ENCODE measurements around the gene RSRP1.
"Not testable (repeated sequence)": the region's sequence is repeated elsewhere in the genome, so short reads cannot be mapped to it uniquely, and the experiment has no call there.

Gene RSRP1, protein sequence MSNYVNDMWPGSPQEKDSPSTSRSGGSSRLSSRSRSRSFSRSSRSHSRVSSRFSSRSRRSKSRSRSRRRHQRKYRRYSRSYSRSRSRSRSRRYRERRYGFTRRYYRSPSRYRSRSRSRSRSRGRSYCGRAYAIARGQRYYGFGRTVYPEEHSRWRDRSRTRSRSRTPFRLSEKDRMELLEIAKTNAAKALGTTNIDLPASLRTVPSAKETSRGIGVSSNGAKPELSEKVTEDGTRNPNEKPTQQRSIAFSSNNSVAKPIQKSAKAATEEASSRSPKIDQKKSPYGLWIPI

GRCh38 chr1:25247024-25247828 is at the start of gene RSRP1:
TSS of gene RSRP1 (minus strand) at chr1:25247454. CDS start at chr1:25246963, 491 bp downstream.
- DNase-seq: peak; percentile 61

GRCh38 chr1:25296501-25296900 is 49.2 kb upstream of the RSRP1 start:
- not testable (repeated sequence) for DNase-seq

DNA sequence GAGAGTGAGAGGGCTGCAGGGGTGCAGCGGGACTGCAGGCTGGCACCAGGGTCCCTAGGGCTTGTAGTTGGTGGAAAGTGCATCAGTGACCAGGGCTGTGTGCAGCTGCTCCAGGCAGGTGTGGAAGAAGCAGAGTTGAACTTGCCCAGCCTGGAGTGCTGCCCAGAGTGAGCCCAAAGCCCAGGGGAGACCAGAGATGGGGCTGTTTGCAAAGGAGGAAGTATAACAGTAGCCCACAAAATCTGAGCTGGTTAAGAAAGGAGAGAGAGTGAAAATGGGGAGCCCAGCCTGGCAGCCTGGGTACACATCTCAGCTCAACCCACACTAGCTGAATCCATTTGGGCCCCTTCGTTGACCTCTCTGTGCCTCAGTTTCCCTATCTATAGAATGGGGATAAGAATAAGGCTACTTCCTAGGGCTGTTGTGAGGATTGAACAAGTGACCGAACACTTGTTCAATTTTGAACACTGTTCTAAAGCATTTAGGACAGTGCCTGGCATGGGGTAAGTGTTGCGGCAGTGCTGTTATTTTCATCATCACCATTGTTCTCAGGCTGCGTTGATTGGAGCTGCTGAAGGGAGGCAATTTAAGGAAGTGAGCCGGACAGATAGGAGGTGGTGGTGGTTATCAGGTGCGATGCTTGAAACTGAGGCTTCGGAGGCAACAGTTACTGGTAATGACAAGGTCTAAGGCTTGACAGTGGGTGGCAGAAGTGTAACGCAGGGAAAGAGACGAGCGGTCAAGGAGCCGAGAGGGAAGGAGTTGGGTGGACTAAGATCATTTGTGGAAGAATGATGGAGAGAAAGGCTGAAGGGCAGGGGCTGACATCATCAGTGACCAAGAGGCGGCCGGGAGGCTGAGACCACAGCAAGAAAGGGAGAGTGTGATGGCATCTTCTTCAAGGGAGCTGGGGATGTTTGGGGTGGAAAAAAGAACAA is 47.9 kb upstream of the RSRP1 start:
- DNase-seq: not testable (repeated sequence)

GRCh38 chr1:25293426-25293825 is 46.2 kb upstream of the RSRP1 start:
- not testable (repeated sequence) for DNase-seq

- not testable (repeated sequence) for DNase-seq
Observed at GRCh38 chr1:25290043-25290442, 42.8 kb upstream of the RSRP1 start.

GRCh38 chr1:25288573-25289101 is 41.4 kb upstream of the RSRP1 start:
- not testable (repeated sequence) for DNase-seq

- not testable (repeated sequence) for DNase-seq
Observed at GRCh38 chr1:25287164-25287563, 39.9 kb upstream of the RSRP1 start.

DNA sequence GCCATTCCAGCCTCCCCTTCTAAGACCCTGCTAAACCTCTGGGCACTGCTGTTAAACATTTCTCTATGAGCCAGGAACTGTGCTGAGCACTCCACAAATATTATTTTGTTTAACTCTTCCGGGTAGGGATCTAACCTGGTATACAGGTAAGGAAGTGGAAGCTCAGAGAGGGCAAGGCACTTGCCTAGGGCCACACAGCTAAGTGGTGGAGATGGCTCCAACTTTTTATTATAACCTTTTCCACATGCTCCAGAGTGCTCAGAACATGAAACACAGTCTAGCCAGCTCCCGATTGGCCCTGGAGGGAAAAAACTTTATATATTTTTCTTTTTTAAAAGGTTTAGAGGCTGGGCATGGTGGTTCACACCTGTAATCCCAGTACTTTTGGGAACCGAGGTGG is 38.6 kb upstream of the RSRP1 start:
- not testable (repeated sequence) for DNase-seq

GRCh38 chr1:25279693-25280111 is 32.4 kb upstream of the RSRP1 start:
- not testable (repeated sequence) for DNase-seq

GRCh38 chr1:25278790-25279189 is 31.5 kb upstream of the RSRP1 start:
- not testable (repeated sequence) for DNase-seq

GRCh38 chr1:25278358-25278757 is 31.1 kb upstream of the RSRP1 start:
- DNase-seq: not testable (repeated sequence)

- not testable (repeated sequence) for DNase-seq
Observed at GRCh38 chr1:25277295-25277694, 30.0 kb upstream of the RSRP1 start.

DNA sequence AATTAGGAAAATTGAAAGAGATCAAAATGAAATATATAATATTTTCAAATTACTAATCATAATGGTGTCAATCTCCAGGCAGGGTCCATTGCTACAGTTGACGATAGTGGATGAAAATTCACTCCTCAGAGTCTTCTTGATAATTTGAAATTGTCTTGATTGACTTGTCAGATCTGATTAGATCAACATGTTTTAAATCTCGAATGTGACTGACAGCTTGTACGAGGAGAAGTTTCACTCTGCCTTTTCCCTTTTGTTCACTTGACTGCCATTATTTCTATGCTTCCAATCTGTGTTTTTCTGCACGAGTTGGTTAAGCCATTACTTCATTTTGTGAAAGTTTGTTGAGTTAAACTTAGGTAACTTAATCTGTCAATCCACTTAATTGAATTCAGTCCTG is 28.4 kb upstream of the RSRP1 start:
- DNase-seq: not testable (repeated sequence)

- not testable (repeated sequence) for DNase-seq
Observed at GRCh38 chr1:25272238-25272637, 25.0 kb upstream of the RSRP1 start, which contains the start of gene RHD. TSS of gene RHD (plus strand) at chr1:25272509. CDS start at chr1:25272548, 39 bp downstream.

DNA sequence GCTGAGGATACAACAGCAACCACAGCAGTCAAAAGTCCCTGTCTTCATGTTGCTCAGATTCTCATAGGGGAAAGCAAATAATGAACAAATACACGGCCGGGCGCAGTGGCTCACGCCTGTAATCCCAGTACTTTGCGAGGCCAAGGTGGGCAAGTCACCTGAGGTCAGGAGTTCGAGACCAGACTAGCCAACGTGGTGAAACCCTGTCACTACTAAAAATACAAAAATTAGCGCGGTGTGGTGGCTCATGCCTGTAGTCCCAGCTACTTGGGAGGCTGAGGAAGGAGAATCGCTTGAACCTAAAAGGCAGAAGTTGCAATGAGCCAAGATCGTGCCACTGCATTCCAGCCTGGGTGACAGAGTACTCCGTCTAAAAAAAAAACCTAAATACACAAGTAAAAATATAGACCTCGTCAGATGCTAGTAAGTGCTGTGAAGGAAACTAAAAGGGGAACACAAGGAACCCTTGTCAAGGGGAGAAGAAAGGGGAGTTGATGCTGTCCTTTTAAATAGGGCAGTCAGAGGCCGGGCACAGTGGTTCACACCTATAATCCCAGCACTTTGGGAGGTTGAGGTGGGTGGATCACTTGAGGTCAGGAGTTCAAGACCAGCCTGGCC is 21.0 kb upstream of the RSRP1 start:
- not testable (repeated sequence) for DNase-seq

- DNase-seq: not testable (repeated sequence)
Observed at GRCh38 chr1:25267288-25268142, 20.3 kb upstream of the RSRP1 start.

- not testable (repeated sequence) for DNase-seq
Observed at GRCh38 chr1:25266554-25267287, 19.5 kb upstream of the RSRP1 start.

DNA sequence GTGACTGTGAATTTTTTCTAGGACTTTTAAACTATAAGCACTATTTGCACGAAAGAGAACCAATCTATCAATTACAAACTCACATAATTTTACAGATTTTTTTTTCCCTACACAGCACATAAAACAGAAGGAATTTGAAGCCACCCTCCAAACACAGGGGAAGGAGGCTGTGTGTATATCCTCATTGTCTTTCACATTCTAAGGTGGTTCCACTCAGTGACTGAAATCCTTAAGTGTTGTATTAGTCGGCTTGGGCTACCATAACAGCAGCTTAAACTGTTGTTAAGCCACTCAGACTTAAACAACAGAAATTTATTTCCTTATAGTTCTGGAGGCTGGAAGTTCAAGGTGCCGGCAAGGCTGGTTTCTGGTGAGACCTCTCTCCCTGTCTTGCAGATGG is 13.1 kb upstream of the RSRP1 start:
- not testable (repeated sequence) for DNase-seq

DNA sequence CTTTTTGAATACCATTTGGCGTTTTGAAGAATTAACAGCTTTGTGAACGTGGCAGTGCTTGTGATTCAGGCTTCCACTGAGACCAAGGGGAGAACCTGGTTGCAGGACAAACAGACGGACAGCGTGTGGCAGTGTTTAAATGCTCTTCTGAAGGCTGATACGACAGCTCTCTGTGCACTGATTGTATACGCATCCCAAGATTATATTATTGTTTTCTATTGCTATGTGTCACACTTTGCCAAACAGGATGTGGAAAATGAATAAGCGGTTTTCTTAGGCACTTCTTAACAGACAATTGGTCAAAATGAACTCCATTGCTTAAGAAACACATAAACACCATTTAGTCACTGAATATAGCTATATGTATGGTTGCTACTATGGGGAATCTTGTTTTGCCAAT is 12.6 kb upstream of the RSRP1 start:
- not testable (repeated sequence) for DNase-seq

GRCh38 chr1:25257196-25257595 is 9.9 kb upstream of the RSRP1 start:
- DNase-seq: no peak

Measured in cortex of kidney (tissue), 1 donor.